Left kidney (tissue), 8 donors: ENCODE measurements around the gene RESP18. TPM values are rescaled to one million over a fixed set of nuclear protein-coding genes. Genes with fewer than 3 reads are reported as not detected.
A peak's percentile ranks its signal among the peaks of the same experiment; 100 is the strongest.

Experiments used
- DNase-seq: peaks from one replicate; pipeline ENCODE4 v3.0.0-alpha.2; 2013
- long read RNA-seq, 8 donors: transcript quantifications; one replicate each; lab custom pipeline, GENCODE V29; 2026
- polyA plus RNA-seq: library from polyadenylated mRNA; unstranded; fragments of 120-200 nt; gene quantifications from one replicate; pipeline ENCODE4 v1.2.1, GENCODE V29; 2013; ENCODE audit not compliant: insufficient read length

Gene RESP18
- not detected for polyA plus RNA-seq
- long read RNA-seq, donor 1: 0 reads
- long read RNA-seq, donor 2: 0 reads
- long read RNA-seq, donor 3: 0 reads
- long read RNA-seq, donor 4: 0 reads
- long read RNA-seq, donor 5: 0 reads
- long read RNA-seq, donor 6: 0 reads
- long read RNA-seq, donor 7: 0 reads
- long read RNA-seq, donor 8: 0 reads

GRCh38 chr2:219332542-219332941 lies at the start of gene RESP18:
RESP18 (minus strand) TSS chr2:219332744.
- DNase-seq: no peak

- DNase-seq: no peak
Observed at GRCh38 chr2:219381448-219381847, 48.9 kb upstream of the RESP18 start.

GRCh38 chr2:219380926-219381325 lies 48.4 kb upstream of the RESP18 start:
- no peak for DNase-seq

GRCh38 chr2:219378163-219378851 lies 45.8 kb upstream of the RESP18 start:
- no peak for DNase-seq

GRCh38 chr2:219369447-219369861 lies 36.9 kb upstream of the RESP18 start:
- no peak for DNase-seq

GRCh38 chr2:219368690-219369191 lies 36.2 kb upstream of the RESP18 start:
- no peak for DNase-seq

GRCh38 chr2:219362524-219363164 lies 30.1 kb upstream of the RESP18 start:
- DNase-seq: no peak

GRCh38 chr2:219362072-219362471 lies 29.5 kb upstream of the RESP18 start:
- DNase-seq: no peak

GRCh38 chr2:219358170-219359075 lies 25.9 kb upstream of the RESP18 start:
- no peak for DNase-seq

GRCh38 chr2:219356834-219357233 lies 24.3 kb upstream of the RESP18 start:
- DNase-seq: no peak

- no peak for DNase-seq
Observed at GRCh38 chr2:219354582-219354981, 22.0 kb upstream of the RESP18 start.

- DNase-seq: no peak
Observed at GRCh38 chr2:219353129-219353528, 20.6 kb upstream of the RESP18 start.

- DNase-seq: peak; percentile 36
Observed at GRCh38 chr2:219352448-219353023, 20.0 kb upstream of the RESP18 start.

GRCh38 chr2:219350710-219351221 lies 18.2 kb upstream of the RESP18 start:
- no peak for DNase-seq

- no peak for DNase-seq
Observed at GRCh38 chr2:219350215-219350614, 17.7 kb upstream of the RESP18 start.

GRCh38 chr2:219344751-219345430 lies 12.3 kb upstream of the RESP18 start:
- peak; percentile 24 for DNase-seq

GRCh38 chr2:219335373-219335786 lies 2.8 kb upstream of the RESP18 start:
- no peak for DNase-seq

- DNase-seq: no peak
Observed at GRCh38 chr2:219334076-219334475, 1.5 kb upstream of the RESP18 start.

GRCh38 chr2:219331560-219332213 lies 857 bp downstream of the RESP18 start:
- peak; percentile 62 for DNase-seq

GRCh38 chr2:219327719-219328118 lies 4.8 kb downstream of the RESP18 start:
- no peak for DNase-seq
